ENCODE measurements around the gene KIF23. TPM values are rescaled to one million over a fixed set of nuclear protein-coding genes. Genes with fewer than 3 reads are reported as not detected.

Gene KIF23
- total and polyA plus RNA-seq, 2 of the 4 experiments (the other 2 are of a cell fraction), result 37.7 to 56.1 TPM

Small RNA genes within 50 kb of the gene (microRNA-seq; reads per million reads assigned to microRNA genes)
- gene RF00012 (ENCODE audit: insufficient read depth, insufficient read length), result not detected

Small RNA genes within 50 kb of the gene (small RNA-seq; reads per million reads assigned to genes)
- 0 to 0.04 (median 0) reads per million in 5 experiments for gene RF00012

Other genes with a start within 250 kb of the KIF23 start
- gene PAQR5, start 115.4 kb upstream of the KIF23 start, total RNA-seq (2012; rRNA removed), result 2.7 and 3.3 TPM in 2 replicates
- 2.3 and 3.1 TPM in 2 replicates for gene PAQR5, start 115.4 kb upstream of the KIF23 start, polyA plus RNA-seq (2012; rRNA removed)
- gene RPLP1, start 38.5 kb downstream of the KIF23 start, total RNA-seq (2012; rRNA removed), result 97.0 and 132 TPM in 2 replicates
- gene RPLP1, start 38.5 kb downstream of the KIF23 start, polyA plus RNA-seq (2012; rRNA removed), result 1,440 and 1,469 TPM in 2 replicates

All from IMR-90 (cell line).